Prostate gland (tissue), 2 donors: Measurements from ENCODE around the gene RNF187. TPM values are rescaled to one million over a fixed set of nuclear protein-coding genes. Genes with fewer than 3 reads are reported as not detected.
"Not testable (repeated sequence)": the region's sequence is repeated elsewhere in the genome, so short reads cannot be mapped to it uniquely, and the experiment has no call there.

Source experiments
- DNase-seq: peaks from one replicate; pipeline ENCODE4 v3.0.0-alpha.2; 2019; ENCODE audit warnings: low spot score
- H3K27ac ChIP-seq, 2 donors: fragments of 200-600 bp; sonication (generic); 2 replicates each; pipeline ENCODE4 v1.5.1; 2017 to 2019
- H3K27me3 ChIP-seq: fragments of 200-600 bp; sonication (generic); replicated peaks from 2 replicates; pipeline ENCODE4 v1.5.1; 2019; ENCODE audit not compliant: insufficient read depth
- H3K36me3 ChIP-seq, 2 donors: fragments of 200-600 bp; sonication (generic); 1 replicate in 1 of 2; 2 replicates in 1 of 2; pipeline versions ENCODE4 v1.5.1 to v1.8.1; 2017 to 2019
- H3K4me1 ChIP-seq: fragments of 200-600 bp; sonication (generic); replicated peaks from 2 replicates; pipeline ENCODE4 v1.5.1; 2019
- H3K4me3 ChIP-seq, 2 donors: fragments of 200-600 bp; sonication (generic); 2 replicates each; pipeline ENCODE4 v1.5.1; 2017 to 2019
- H3K9me3 ChIP-seq: fragments of 200-600 bp; sonication (generic); 2 replicates; pipeline ENCODE4 v1.5.1; 2017
- POLR2A ChIP-seq: fragments of 450-650 bp; IDR thresholded peaks from one replicate; pipeline ENCODE4 v1.6.1; 2016; ENCODE audit warnings: antibody characterized with exemption, mild to moderate bottlenecking
- POLR2AphosphoS5 ChIP-seq: sonication (generic); formaldehyde crosslinking; IDR thresholded peaks from one replicate; pipeline ENCODE4 v1.6.1; 2017; ENCODE audit warnings: antibody characterized with exemption
- WGBS: methylation state at CpG from one replicate; pipeline ENCODE4 v1.1.5; 2018; 5-methylcytosine and 5-hydroxymethylcytosine counted together
- intact Hi-C: fragments of 100-400 bp; cut with DNase I; formaldehyde crosslinking; loops from one replicate; pipeline ENCODE4 v1.14.2; 2022
- total RNA-seq, 2 donors: library from RNA; depleted of rRNA; stranded (reverse); fragments of >200 nt; gene quantifications; one replicate each; pipeline ENCODE4 v1.1.0, GENCODE V29; 2016
- TF ChIP-seq, protein P1 (sequence below), 4 experiments: fragments of 200-600 bp in 2 of 4; fragments of 450-650 bp in 2 of 4; sonication (generic) in 2 of 4; IDR thresholded peaks; 1 replicate in 3 of 4; 2 replicates in 1 of 4; pipeline ENCODE4 v1.5.1; 2016 to 2019; ENCODE audit warnings: antibody characterized with exemption in 4 of 4, mild to moderate bottlenecking in 2 of 4, moderate library complexity in 2 of 4

The RNF187 gene
- total RNA-seq, 2 donors from 2014 or later, result 83.7 to 130 TPM

DNA sequence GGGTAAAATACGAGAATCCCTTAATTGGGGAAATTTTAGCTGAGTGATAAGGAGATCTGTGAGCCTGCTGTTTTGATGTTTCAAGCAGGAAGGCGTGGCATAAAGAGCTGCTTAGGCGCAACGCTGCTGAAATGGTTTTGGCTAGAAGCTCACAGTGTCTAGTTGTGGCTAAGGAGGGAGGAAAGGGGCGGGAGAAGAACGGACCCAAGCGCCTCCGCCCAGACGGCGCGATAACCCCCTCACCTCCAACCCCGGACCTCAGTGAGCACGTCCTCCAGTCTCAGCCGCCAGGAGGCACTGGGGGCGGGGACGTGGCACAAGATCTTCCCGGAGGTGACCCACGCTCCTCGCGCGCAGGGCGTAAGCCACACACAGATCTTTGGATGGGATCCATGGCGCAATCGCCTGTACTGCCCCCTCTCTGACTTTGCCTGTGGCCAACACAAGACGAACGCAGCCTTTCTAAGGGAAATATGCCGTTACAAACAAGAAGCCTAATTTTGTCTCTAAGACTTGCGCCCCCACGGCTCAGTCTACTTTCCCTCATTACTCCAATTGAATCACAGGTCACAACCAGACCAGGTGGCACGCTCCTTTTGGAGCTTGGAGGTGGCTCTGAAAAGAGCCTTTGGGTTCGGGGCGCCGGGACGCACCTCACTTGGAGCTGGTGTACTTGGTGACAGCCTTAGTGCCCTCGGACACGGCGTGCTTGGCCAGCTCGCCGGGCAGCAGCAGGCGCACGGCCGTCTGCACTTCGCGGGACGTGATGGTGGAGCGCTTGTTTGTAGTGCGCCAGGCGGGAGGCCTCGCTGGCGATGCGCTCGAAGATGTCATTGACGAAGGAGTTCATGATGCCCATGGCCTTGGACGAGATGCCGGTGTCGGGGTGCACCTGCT, 23.4 kb upstream of the RNF187 start:
- H3K36me3 ChIP-seq, result no peaks in the 10 kb centered on the region
- intact Hi-C loops, result no loop called here
- no peak for DNase-seq
- no peaks in the 10 kb centered on the region for H3K4me1 ChIP-seq
- H3K27me3 ChIP-seq, result peaks cover 22% of the 10 kb centered on the region
- WGBS, result 2% methylated on average over 44 of the region's 56 CpGs
- H3K4me3 ChIP-seq, result no peak overlapping the region
- no peaks in the 10 kb centered on the region for H3K9me3 ChIP-seq
- H3K27ac ChIP-seq, result no peak overlapping the region
- TF ChIP-seq POLR2AphosphoS5, result no peak
- TF ChIP-seq, protein P1, sequence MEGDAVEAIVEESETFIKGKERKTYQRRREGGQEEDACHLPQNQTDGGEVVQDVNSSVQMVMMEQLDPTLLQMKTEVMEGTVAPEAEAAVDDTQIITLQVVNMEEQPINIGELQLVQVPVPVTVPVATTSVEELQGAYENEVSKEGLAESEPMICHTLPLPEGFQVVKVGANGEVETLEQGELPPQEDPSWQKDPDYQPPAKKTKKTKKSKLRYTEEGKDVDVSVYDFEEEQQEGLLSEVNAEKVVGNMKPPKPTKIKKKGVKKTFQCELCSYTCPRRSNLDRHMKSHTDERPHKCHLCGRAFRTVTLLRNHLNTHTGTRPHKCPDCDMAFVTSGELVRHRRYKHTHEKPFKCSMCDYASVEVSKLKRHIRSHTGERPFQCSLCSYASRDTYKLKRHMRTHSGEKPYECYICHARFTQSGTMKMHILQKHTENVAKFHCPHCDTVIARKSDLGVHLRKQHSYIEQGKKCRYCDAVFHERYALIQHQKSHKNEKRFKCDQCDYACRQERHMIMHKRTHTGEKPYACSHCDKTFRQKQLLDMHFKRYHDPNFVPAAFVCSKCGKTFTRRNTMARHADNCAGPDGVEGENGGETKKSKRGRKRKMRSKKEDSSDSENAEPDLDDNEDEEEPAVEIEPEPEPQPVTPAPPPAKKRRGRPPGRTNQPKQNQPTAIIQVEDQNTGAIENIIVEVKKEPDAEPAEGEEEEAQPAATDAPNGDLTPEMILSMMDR (IDR thresholded peaks at IDR 0.05), result no peak
- no peak for TF ChIP-seq POLR2A

DNA sequence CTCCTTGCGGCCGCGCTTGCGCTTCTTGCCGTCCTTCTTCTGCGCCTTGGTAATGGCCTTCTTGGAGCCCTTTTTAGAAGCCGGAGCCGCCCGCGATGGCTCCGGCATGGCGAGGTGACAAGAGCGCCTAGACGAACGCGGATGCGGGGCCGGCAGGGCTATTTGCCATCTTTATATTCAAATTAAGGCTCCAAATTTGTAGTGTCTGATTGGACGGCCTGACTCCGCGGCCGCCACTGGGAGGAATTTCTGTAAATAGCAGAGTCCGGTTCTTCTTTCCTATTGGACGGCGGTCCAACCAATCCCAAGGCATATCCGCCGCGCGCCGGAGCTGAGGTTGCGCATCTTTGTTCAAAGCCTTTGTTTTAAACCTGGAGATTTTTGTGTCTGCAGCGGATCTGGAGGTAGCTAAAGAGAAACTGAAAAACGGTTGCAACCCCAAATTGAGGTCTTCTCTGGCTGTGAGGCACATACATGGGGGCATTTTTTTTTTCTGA, 22.6 kb upstream of the RNF187 start:
- no peak for DNase-seq
- no peaks in the 10 kb centered on the region for H3K9me3 ChIP-seq
- intact Hi-C loops, result no loop called here
- H3K27me3 ChIP-seq, result peaks cover 28% of the 10 kb centered on the region
- no peaks in the 10 kb centered on the region for H3K4me1 ChIP-seq
- TF ChIP-seq POLR2A, result no peak
- no peak for TF ChIP-seq POLR2AphosphoS5
- TF ChIP-seq, protein P1 (IDR thresholded peaks at IDR 0.05), result no peak
- H3K4me3 ChIP-seq, result peak overlapping the region in 1 of 2 donors; percentile 2
- WGBS, result 2% methylated on average over 33 of the region's 33 CpGs
- H3K27ac ChIP-seq, result no peak overlapping the region
- no peaks in the 10 kb centered on the region for H3K36me3 ChIP-seq

DNA sequence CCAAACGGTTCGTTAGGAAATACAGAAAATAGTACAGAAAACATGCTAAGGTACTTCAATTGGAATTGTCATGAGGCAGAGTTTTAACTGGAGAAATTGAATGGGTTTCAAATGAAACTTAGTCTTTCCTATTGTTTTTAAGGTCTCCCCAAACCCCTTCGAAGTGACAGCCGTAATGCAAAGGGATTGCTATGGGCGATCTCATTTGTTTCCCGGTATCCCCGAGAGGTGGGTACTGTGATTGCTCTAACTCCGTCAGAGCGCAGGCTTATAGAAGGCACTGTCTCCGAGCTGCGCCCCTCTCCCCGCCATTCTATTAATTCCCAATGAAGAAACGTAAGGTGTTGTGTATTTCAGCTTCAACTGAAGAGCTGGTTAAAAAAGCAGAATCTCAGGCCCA, 22.0 kb upstream of the RNF187 start:
- Histone ChIP-seq H3K27ac (no peak overlapping the region), H3K4me3 (no peak overlapping the region), H3K9me3 (no peaks in the 10 kb centered on the region), H3K4me1 (no peaks in the 10 kb centered on the region), H3K27me3 (peaks cover 33% of the 10 kb centered on the region), H3K36me3 (no peaks in the 10 kb centered on the region)
- TF ChIP-seq POLR2A (no peak), POLR2AphosphoS5 (no peak)
- TF ChIP-seq, protein P1 (IDR thresholded peaks at IDR 0.05), result no peak
- intact Hi-C loops, result no loop called here
- no peak for DNase-seq
- 18% methylated on average over 13 of the region's 13 CpGs for WGBS

DNA sequence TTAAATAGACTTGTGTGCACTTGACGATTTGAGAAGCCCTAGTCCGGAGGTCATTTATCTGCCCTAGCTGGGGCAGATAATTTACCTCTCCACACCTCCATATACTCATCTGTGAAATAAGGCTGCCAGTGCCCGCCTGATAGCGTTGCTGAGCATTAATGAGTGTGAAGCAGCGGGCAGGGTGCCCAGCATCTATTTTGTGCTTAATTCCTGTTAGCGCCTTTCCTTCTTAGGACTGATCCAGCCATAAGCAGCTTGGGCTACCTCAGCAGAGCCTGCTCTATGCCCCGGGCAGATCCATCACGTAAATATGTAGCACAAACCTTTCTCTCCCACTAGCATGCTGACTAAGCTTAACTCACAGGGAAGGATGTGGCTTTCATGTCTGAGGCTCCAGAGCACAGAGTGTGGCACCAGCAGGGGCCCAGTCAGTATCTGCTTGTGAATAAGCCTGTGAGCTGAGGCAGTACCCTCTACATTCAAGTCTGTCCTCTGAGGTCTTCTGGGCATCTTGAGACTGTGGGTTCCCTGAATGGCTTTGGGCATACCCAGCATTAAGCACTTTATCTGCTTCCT, 21.5 kb upstream of the RNF187 start:
- H3K4me3 ChIP-seq, result no peak overlapping the region
- TF ChIP-seq POLR2A (no peak), POLR2AphosphoS5 (no peak)
- TF ChIP-seq, protein P1 (IDR thresholded peaks at IDR 0.05), result no peak
- intact Hi-C loops, result no loop called here
- DNase-seq, result no peak
- no peaks in the 10 kb centered on the region for H3K36me3 ChIP-seq
- no peak overlapping the region for H3K27ac ChIP-seq
- H3K27me3 ChIP-seq, result peaks cover 33% of the 10 kb centered on the region
- H3K9me3 ChIP-seq, result no peaks in the 10 kb centered on the region
- WGBS, result 67% methylated on average over 8 of the region's 8 CpGs
- H3K4me1 ChIP-seq, result no peaks in the 10 kb centered on the region

DNA sequence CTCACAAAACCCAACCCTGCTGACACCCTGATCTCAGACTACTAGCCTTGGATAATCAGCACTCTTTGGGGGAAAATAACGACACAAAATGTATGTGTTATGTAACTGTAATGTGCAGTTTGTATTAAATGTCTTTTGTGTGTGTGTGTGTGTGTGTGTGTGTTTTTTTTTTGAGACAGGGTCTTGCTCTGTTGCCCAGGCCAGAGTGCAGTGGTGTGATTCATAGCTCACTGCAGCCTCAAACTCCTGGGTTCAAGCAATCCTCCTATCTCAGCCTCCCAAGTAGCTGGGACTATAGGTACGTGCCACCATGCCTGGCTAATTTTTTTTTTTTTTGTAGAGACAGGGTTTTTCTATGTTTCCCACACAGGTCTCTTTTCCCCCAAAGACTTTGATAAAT, 19.0 kb upstream of the RNF187 start:
- DNase-seq, H3K9me3 ChIP-seq, H3K4me1 ChIP-seq, H3K27ac ChIP-seq, intact Hi-C loops, H3K4me3 ChIP-seq, H3K36me3 ChIP-seq: not testable (repeated sequence)
- WGBS, result 76% methylated on average over 2 of the region's 2 CpGs
- H3K27me3 ChIP-seq, result peaks cover 27% of the 10 kb centered on the region
